ENCODE measurements around the gene HIKESHI.

The HIKESHI gene

DNA sequence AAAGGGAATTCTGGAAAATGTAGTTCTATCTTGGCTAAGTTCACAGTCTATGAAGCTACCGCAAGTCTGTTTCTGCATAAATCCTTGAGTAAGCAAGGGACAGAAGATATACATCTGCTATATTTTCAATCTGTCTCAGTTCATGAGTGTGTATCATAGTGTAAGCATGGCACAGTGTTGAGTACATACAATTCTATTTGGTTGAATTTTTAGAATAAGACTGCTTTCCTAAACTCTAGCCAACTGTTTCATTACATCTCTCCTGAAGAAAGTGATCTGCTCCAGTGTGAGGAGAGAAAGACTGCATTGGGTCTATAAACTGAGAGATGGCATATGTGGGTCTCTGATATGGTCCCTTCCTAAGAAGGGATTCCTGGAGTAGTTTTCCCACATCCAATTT, 70.0 kb downstream of the HIKESHI start:
- TF ChIP-seq, protein P1, sequence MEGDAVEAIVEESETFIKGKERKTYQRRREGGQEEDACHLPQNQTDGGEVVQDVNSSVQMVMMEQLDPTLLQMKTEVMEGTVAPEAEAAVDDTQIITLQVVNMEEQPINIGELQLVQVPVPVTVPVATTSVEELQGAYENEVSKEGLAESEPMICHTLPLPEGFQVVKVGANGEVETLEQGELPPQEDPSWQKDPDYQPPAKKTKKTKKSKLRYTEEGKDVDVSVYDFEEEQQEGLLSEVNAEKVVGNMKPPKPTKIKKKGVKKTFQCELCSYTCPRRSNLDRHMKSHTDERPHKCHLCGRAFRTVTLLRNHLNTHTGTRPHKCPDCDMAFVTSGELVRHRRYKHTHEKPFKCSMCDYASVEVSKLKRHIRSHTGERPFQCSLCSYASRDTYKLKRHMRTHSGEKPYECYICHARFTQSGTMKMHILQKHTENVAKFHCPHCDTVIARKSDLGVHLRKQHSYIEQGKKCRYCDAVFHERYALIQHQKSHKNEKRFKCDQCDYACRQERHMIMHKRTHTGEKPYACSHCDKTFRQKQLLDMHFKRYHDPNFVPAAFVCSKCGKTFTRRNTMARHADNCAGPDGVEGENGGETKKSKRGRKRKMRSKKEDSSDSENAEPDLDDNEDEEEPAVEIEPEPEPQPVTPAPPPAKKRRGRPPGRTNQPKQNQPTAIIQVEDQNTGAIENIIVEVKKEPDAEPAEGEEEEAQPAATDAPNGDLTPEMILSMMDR (IDR thresholded peaks at IDR 0.05; ENCODE audit: control insufficient read depth, extremely low read depth, insufficient read depth): no peak
- no peak for DNase-seq (ENCODE audit: low read depth)
- H3K4me3 ChIP-seq (ENCODE audit: low read depth, low read length): no peak overlapping the region

DNA sequence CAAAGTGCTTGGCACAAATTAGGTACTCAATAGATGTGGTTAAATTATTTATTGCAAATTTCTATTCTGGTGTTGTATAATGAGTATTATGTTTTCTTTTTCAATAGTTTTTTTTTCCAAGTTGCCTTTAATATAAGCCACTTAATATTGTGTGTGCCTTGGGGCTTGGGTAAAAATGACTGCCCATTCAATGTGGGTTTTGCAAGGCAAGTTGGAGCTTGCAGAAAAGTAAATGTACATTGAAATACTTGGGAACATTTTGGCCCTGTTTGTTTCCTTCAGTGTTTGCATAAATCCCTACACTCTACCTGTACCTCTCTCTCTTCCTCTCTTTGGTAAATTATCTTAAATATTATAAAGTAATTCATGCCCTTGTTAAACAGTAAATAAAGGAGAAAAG, 70.5 kb downstream of the HIKESHI start:
- TF ChIP-seq, protein P1 (IDR thresholded peaks at IDR 0.05; ENCODE audit: control insufficient read depth, extremely low read depth, insufficient read depth): no peak
- DNase-seq (ENCODE audit: low read depth): no peak

DNA sequence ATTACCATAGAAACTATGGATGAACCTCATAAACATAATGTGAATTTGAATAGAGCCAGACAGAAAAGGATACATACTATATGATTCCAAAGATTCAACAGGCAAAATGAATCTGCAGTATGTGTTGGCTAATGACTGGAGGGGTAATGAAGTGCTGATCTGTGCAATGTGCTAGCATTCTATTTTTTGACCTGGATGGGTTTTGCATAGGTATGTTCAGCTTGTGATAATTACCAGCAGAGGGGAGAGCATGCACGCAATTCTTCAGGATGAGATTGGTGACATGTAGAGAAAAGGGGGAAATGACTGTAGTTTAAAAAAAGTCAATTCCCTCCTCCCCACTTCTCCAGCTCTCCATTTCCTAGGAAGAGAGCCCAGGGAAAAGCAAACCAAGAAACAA, 72.0 kb downstream of the HIKESHI start:
- TF ChIP-seq, protein P1 (IDR thresholded peaks at IDR 0.05; ENCODE audit: control insufficient read depth, extremely low read depth, insufficient read depth): no peak
- no peak overlapping the region for H3K4me3 ChIP-seq (ENCODE audit: low read depth, low read length)

More for the DNA sequence above, 70.5 kb downstream of the HIKESHI start:
- no peak overlapping the region for H3K4me3 ChIP-seq (ENCODE audit: low read depth, low read length)

DNA sequence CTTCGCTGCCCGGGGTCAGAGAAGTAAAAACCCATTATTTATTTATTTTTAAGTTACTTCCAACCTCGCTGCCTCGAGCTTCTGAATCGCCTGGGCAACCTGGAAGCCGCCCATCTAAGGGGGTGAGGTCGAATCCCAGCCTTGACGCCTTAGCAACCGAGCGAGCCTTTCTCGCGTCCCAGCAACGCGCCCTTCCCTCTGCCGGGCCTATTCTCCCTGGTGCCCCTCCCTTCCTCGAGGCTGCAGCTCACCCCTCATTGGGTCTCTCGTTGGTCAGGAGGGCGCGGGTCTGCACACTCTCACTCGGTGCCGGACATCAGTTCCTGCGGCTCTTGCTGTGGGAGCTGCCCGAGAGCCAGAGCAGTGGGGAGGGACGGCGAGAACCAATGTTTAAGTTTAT, 72.5 kb downstream of the HIKESHI start, which contains the start of gene CCDC81:
TSS of gene CCDC81 (plus strand) at position 302 of the 400 bp plus-strand sequence. CDS start 277 bp downstream, outside the sequence.
- no peak within 1 kb of the TSS for H3K4me3 ChIP-seq (ENCODE audit: low read depth, low read length)
- no peak for DNase-seq (ENCODE audit: low read depth)
- TF ChIP-seq, protein P1 (IDR thresholded peaks at IDR 0.05; ENCODE audit: control insufficient read depth, extremely low read depth, insufficient read depth): no peak

More for the DNA sequence above, 72.0 kb downstream of the HIKESHI start:
- no peak for DNase-seq (ENCODE audit: low read depth)

DNA sequence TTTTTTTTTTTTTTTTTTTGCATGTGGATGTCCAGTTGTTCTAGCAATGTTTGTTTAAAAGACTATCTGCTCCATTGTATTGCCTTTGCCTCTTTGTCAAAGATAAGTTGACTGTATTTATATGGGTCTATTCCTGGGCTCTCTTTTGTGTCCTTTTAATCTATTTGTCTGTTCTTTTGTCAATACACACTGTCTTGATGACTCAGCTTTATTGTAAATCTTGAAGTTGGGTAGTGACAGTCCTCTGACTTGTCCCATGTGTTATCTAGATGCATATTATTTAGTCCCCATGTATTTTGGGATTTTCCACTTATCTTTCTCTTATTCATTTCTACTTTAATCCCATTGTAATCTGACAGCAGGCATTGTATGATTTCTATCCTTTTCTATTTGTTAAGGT, 75.9 kb downstream of the HIKESHI start:
- TF ChIP-seq, protein P1 (IDR thresholded peaks at IDR 0.05; ENCODE audit: control insufficient read depth, extremely low read depth, insufficient read depth): no peak
- no peak overlapping the region for H3K4me3 ChIP-seq (ENCODE audit: low read depth, low read length)
- no peak for DNase-seq (ENCODE audit: low read depth)

DNA sequence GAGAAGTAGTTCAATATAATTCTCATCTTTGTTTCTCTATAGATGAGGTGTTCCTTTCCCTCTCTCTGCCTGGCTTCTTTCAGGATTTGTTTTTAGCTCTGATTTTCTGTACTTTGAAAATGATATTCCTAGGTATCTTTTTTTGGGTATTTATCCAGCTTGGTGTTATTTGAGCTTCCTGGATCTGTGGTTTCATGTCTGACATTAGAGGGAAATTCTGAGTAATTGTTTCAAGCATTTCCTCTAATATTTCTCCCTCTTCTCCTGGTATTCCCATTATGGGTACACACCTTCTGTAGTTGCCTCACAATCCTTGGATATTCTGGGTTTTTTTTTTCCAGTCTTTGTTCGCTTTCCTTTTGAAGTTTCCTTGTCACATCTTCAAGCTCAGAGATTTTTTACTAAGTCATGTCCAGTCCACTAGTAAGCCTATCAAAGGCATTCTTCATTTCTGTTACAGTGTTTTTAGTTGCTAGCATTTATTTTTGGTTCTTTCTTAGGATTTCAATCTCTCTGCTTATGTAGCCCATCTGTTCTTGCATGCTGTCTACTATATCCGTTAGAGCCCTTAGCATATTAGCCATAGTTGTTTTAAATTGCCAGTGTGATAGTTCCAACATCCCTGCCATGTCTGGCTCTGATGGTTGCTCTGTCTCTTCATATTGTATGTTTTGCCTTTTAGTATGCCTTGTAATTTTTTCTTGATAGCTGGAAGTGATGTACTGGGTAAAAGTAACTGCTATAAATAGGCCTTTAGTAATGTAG, 78.4 kb downstream of the HIKESHI start:
- H3K4me3 ChIP-seq (ENCODE audit: low read depth, low read length): no peak overlapping the region
- DNase-seq (ENCODE audit: low read depth): no peak
- TF ChIP-seq, protein P1 (IDR thresholded peaks at IDR 0.05; ENCODE audit: control insufficient read depth, extremely low read depth, insufficient read depth): no peak
